GM19395 (cell line): Measurements from ENCODE around the gene DPH5.
A peak's percentile ranks its signal among the peaks of the same experiment; 100 is the strongest.
"Not testable (repeated sequence)": the region's sequence is repeated elsewhere in the genome, so short reads cannot be mapped to it uniquely, and the experiment has no call there.

ENCODE experiments used
- ATAC-seq: cut with Tn5 transposase; IDR thresholded peaks from one replicate; pipeline ENCODE4 v1.9.1; 2021; ENCODE audit warnings: mild to moderate bottlenecking, moderate library complexity; ENCODE audit not compliant: unreplicated experiment

The DPH5 gene

GRCh38 chr1:101032129-101032528, 6.5 kb upstream of the DPH5 start:
- not testable (repeated sequence) for ATAC-seq

GRCh38 chr1:101030881-101031280, 5.3 kb upstream of the DPH5 start:
- ATAC-seq: no peak

GRCh38 chr1:101029184-101029583, 3.6 kb upstream of the DPH5 start:
- no peak for ATAC-seq

GRCh38 chr1:101028466-101028865, 2.9 kb upstream of the DPH5 start:
- no peak for ATAC-seq

DNA sequence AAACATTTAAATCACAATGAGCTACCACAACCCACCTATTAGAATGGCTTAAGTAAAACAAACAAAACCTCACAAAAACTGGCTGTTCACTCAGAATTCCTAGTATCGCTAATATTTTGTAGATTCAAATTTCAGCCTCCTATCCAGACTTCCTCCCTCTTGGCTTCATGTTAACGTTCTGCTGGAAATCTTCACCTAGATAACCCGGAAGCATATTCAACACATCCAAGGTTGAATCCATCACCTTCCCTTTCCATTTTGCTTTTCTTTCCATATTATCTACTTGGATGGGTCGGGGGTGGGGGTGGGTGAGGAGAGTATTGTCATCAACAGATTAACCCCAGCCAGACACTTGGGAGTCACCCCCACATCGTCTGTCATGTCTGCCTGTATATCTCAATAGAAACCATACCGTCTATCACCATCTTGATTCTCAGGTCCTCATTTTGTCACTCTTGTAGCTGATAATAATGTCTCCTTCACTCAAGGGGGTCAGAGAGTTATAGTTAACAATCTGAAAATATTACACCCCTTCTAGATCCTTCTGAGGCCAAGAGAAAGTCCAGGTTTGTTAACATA, 1.7 kb upstream of the DPH5 start:
- peak; percentile 24 for ATAC-seq

DNA sequence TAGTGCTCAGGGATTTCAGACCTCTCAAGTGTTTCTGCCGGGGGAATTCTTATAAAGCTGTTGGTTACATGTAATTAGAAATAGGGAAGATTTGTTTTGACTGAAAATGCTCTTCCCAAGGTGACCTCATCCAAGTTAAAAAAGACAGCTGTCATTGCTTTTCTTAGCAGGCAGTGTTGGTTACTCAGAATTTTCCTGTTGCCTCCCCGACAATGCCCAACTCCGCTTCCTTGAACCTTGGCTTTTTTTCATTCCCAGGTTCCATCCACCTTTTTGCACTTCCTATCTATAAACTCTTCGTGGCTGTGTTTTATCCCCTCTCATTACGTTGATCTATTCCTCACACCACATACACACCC, 825 bp upstream of the DPH5 start:
- no peak for ATAC-seq

DNA sequence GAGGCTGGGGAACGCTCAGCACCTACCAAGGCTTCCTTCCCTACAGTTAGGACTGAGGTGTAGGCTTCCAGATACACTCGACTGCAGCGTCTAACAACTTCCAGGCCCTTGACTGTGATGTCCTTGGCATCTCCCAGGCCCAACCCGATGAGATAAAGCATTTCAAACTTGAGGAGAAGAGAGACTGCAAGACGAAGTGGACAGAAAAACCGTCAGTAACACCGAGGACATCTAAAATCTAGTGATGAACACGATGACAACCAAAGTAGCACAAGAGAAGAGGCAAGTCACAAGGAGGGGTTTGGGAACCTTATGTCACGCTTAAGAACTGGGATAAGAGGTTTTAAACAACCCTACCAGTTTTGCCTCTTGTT, 314 bp downstream of the DPH5 start:
- peak; percentile 35 for ATAC-seq

DNA sequence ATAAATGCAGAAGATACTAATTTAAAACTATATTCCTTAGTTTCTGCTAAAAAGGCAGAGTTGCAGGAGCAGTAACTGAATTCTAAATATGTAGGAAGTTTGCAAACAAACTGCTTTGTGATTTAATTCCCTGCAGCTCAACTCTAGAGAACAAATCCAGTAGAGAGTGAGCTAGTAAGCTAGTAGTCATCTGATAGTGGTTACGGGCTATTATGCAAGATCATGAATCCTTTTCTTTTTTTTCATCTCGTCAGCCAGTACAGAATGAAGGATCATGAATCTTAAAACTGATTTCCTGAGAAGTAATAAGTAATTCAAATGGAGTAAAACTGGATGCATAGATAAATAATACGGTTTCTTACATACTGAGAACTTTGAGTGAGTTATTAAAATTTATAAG, 3.3 kb downstream of the DPH5 start:
- no peak for ATAC-seq

DNA sequence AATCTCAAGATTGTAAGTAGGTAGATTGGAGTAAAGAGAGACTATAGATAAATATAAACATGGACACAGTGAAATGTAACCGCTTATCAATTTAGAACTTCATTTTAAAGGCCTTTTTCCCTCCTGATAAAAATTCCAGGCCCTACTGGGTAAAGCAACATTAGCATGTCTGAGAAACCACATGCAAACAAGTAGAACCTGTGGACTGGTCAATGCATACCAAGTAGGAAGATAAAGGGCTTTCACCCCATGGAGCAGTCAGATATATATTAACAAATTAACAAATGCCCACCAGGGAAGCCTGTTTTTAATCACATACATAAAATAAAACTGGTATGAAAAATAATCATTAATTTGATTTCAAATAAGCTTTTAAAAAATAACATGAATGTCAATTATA, 8.1 kb downstream of the DPH5 start:
- ATAC-seq: no peak

GRCh38 chr1:101013776-101014175, 11.8 kb downstream of the DPH5 start:
- ATAC-seq: no peak

GRCh38 chr1:101008229-101008834, 17.3 kb downstream of the DPH5 start:
- ATAC-seq: no peak

- ATAC-seq: no peak
Observed at GRCh38 chr1:101006553-101006952, 19.0 kb downstream of the DPH5 start.

- no peak for ATAC-seq
Observed at GRCh38 chr1:101005871-101006270, 19.7 kb downstream of the DPH5 start.

GRCh38 chr1:101005183-101005582, 20.4 kb downstream of the DPH5 start:
- no peak for ATAC-seq

GRCh38 chr1:101004670-101005069, 20.9 kb downstream of the DPH5 start:
- ATAC-seq: no peak

- ATAC-seq: peak; percentile 66
Observed at GRCh38 chr1:101004061-101004460, 21.5 kb downstream of the DPH5 start.

- ATAC-seq: no peak
Observed at GRCh38 chr1:101003012-101003650, 22.5 kb downstream of the DPH5 start.

DNA sequence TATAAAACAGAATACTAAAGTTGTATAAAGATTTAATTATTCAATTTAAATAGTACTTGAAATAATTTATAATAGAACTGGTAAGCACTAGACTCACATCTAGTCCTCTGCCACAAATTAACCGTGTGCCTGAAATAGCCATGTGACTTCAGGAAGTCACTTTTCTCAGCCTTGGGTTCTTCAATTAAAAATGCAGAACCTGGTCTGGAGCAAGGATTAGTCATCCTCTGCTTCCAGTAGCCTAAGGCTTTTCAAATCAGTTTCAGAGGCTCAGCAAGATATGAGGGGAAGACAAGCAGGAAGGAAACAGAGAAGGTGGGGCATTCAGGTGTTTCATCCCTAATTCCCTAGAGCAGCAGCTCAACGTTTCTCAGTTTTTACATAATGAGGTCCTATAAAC, 23.0 kb downstream of the DPH5 start:
- ATAC-seq: no peak

DNA sequence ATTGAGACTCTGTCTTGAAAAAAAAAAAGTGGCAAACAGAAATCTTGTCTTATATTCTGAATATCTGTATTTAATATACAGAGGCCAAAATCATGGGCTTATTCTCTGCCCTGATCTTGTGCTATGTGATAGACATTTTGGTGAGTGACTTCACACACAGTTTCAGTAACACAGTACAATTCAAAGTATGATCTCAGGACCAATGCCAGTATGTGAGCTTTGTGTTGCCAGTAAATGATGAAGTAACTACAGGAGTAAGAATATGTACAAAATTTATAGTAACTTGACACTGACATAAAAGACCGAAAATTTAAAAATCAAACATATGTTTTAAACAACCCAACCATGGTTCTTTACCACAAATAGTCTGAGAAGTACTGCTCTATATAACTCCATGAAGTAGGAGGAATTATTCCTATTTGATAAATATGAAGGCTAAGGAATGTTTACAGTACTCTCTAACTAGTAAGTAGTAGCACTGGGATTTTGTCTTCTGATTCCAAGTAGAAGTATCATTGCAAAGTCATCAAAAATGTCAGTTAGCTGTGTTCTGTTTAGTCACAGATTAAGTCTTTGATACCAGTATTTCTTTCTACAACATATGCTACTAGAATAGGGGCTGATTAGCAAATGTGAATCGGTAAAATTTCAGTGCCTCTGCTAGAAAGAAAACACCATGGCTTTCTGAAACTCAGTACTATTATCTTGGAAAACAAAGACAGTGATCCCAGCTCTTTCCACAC, 25.3 kb downstream of the DPH5 start:
- ATAC-seq: no peak

- ATAC-seq: no peak
Observed at GRCh38 chr1:100998426-100998825, 27.2 kb downstream of the DPH5 start.

DNA sequence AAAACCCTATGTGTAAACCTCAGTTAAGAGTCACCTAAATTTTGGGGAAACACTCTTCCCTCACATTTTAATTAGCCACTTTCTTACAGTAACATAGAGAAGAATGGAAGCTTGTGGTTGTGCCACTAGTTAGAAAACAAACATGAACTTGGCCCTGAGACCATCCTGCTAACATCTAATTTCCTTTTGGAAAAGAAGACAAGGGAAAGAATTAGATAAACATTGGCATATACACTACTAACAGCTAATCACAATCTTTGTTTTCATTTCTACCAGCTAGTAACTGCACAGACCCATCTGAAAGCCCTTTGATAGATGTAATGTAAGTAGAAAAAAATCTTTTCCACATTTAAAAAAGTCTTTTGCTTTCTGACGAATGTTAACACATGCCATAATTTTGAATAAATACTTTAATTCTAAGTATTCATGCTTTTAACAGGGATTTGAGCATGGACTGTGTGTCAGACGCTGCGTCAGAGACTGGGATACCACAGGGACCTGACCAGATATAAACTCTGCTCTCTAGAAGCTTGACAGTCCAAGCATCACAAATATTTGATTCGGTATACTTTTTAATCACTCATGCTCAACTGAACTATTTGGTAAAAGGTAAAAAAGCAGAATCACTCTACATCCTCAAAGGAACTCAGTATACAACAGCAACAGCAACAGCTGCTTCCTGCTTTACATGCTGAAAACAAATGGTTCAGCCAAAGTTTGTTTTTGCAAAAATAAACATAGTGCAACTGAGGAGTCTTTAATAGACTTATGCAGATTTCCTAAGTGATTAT, 30.2 kb downstream of the DPH5 start:
- no peak for ATAC-seq
